ENCODE results near the gene BPGM.

BPGM gene

GRCh38 chr7:134618756-134619530 lies 27.7 kb upstream of the BPGM start:
- no peaks in the 10 kb centered on the region for H3K27me3 ChIP-seq (ENCODE audit: control insufficient read depth in 1 of 2, insufficient read depth in 2 of 2, low read length in 2 of 2)
- no peak overlapping the region for H3K27ac ChIP-seq (ENCODE audit: low read depth, low read length)
- H3K4me1 ChIP-seq (ENCODE audit: control insufficient read depth in 1 of 2, insufficient read depth in 2 of 2, low read length in 2 of 2) = no peaks in the 10 kb centered on the region
- H3K9ac ChIP-seq (ENCODE audit: low read depth in 1 of 2, low read length in 2 of 2) = no peak overlapping the region
- no peak overlapping the region for H3K4me3 ChIP-seq (ENCODE audit: low read depth in 1 of 2, low read length in 2 of 2)
- no peaks in the 10 kb centered on the region for H3K36me3 ChIP-seq (ENCODE audit: control insufficient read depth in 1 of 2, insufficient read depth in 2 of 2, low read length in 2 of 2)
- no peaks in the 10 kb centered on the region for H3K9me3 ChIP-seq (ENCODE audit: control insufficient read depth in 1 of 2, low read length in 2 of 2)

- Histone ChIP-seq H3K27ac (ENCODE audit: low read depth, low read length) (no peak overlapping the region), H3K9me3 (ENCODE audit: control insufficient read depth in 1 of 2, low read length in 2 of 2) (no peaks in the 10 kb centered on the region), H3K27me3 (ENCODE audit: control insufficient read depth in 1 of 2, insufficient read depth in 2 of 2, low read length in 2 of 2) (no peaks in the 10 kb centered on the region), H3K9ac (ENCODE audit: low read depth in 1 of 2, low read length in 2 of 2) (no peak overlapping the region), H3K4me1 (ENCODE audit: control insufficient read depth in 1 of 2, insufficient read depth in 2 of 2, low read length in 2 of 2) (no peaks in the 10 kb centered on the region), H3K36me3 (ENCODE audit: control insufficient read depth in 1 of 2, insufficient read depth in 2 of 2, low read length in 2 of 2) (no peaks in the 10 kb centered on the region), H3K4me3 (ENCODE audit: low read depth in 1 of 2, low read length in 2 of 2) (no peak overlapping the region)
Observed at GRCh38 chr7:134619627-134620331, 26.9 kb upstream of the BPGM start.

- Histone ChIP-seq H3K9me3 (ENCODE audit: control insufficient read depth in 1 of 2, low read length in 2 of 2) (no peaks in the 10 kb centered on the region), H3K4me1 (ENCODE audit: control insufficient read depth in 1 of 2, insufficient read depth in 2 of 2, low read length in 2 of 2) (no peaks in the 10 kb centered on the region), H3K36me3 (ENCODE audit: control insufficient read depth in 1 of 2, insufficient read depth in 2 of 2, low read length in 2 of 2) (no peaks in the 10 kb centered on the region), H3K9ac (ENCODE audit: low read depth in 1 of 2, low read length in 2 of 2) (no peak overlapping the region), H3K27ac (ENCODE audit: low read depth, low read length) (no peak overlapping the region), H3K4me3 (ENCODE audit: low read depth in 1 of 2, low read length in 2 of 2) (no peak overlapping the region), H3K27me3 (ENCODE audit: control insufficient read depth in 1 of 2, insufficient read depth in 2 of 2, low read length in 2 of 2) (peaks cover 0 to 6% of the 10 kb centered on the region in 2 donors)
Observed at GRCh38 chr7:134622303-134622995, 24.2 kb upstream of the BPGM start.

GRCh38 chr7:134623193-134623592 lies 23.5 kb upstream of the BPGM start:
- Histone ChIP-seq H3K9me3 (ENCODE audit: control insufficient read depth in 1 of 2, low read length in 2 of 2) (no peaks in the 10 kb centered on the region), H3K27me3 (ENCODE audit: control insufficient read depth in 1 of 2, insufficient read depth in 2 of 2, low read length in 2 of 2) (peaks cover 0 to 6% of the 10 kb centered on the region in 2 donors), H3K36me3 (ENCODE audit: control insufficient read depth in 1 of 2, insufficient read depth in 2 of 2, low read length in 2 of 2) (no peaks in the 10 kb centered on the region), H3K9ac (ENCODE audit: low read depth in 1 of 2, low read length in 2 of 2) (no peak overlapping the region), H3K4me3 (ENCODE audit: low read depth in 1 of 2, low read length in 2 of 2) (no peak overlapping the region), H3K4me1 (ENCODE audit: control insufficient read depth in 1 of 2, insufficient read depth in 2 of 2, low read length in 2 of 2) (no peaks in the 10 kb centered on the region), H3K27ac (ENCODE audit: low read depth, low read length) (no peak overlapping the region)

- no peak overlapping the region for H3K27ac ChIP-seq (ENCODE audit: low read depth, low read length)
- no peaks in the 10 kb centered on the region for H3K9me3 ChIP-seq (ENCODE audit: control insufficient read depth in 1 of 2, low read length in 2 of 2)
- no peak overlapping the region for H3K9ac ChIP-seq (ENCODE audit: low read depth in 1 of 2, low read length in 2 of 2)
- H3K27me3 ChIP-seq (ENCODE audit: control insufficient read depth in 1 of 2, insufficient read depth in 2 of 2, low read length in 2 of 2) = peaks cover 0 to 6% of the 10 kb centered on the region in 2 donors
- H3K4me1 ChIP-seq (ENCODE audit: control insufficient read depth in 1 of 2, insufficient read depth in 2 of 2, low read length in 2 of 2) = no peaks in the 10 kb centered on the region
- no peaks in the 10 kb centered on the region for H3K36me3 ChIP-seq (ENCODE audit: control insufficient read depth in 1 of 2, insufficient read depth in 2 of 2, low read length in 2 of 2)
- no peak overlapping the region for H3K4me3 ChIP-seq (ENCODE audit: low read depth in 1 of 2, low read length in 2 of 2)
Observed at GRCh38 chr7:134625550-134625949, 21.1 kb upstream of the BPGM start.

GRCh38 chr7:134627109-134627774 lies 19.4 kb upstream of the BPGM start:
- Histone ChIP-seq H3K36me3 (ENCODE audit: control insufficient read depth in 1 of 2, insufficient read depth in 2 of 2, low read length in 2 of 2) (no peaks in the 10 kb centered on the region), H3K4me1 (ENCODE audit: control insufficient read depth in 1 of 2, insufficient read depth in 2 of 2, low read length in 2 of 2) (no peaks in the 10 kb centered on the region), H3K9me3 (ENCODE audit: control insufficient read depth in 1 of 2, low read length in 2 of 2) (no peaks in the 10 kb centered on the region)

GRCh38 chr7:134627775-134628153 lies 18.9 kb upstream of the BPGM start:
- Histone ChIP-seq H3K9ac (ENCODE audit: low read depth in 1 of 2, low read length in 2 of 2) (no peak overlapping the region), H3K4me1 (ENCODE audit: control insufficient read depth in 1 of 2, insufficient read depth in 2 of 2, low read length in 2 of 2) (no peaks in the 10 kb centered on the region), H3K27me3 (ENCODE audit: control insufficient read depth in 1 of 2, insufficient read depth in 2 of 2, low read length in 2 of 2) (peaks cover 0 to 6% of the 10 kb centered on the region in 2 donors), H3K9me3 (ENCODE audit: control insufficient read depth in 1 of 2, low read length in 2 of 2) (no peaks in the 10 kb centered on the region), H3K36me3 (ENCODE audit: control insufficient read depth in 1 of 2, insufficient read depth in 2 of 2, low read length in 2 of 2) (no peaks in the 10 kb centered on the region), H3K4me3 (ENCODE audit: low read depth in 1 of 2, low read length in 2 of 2) (no peak overlapping the region), H3K27ac (ENCODE audit: low read depth, low read length) (no peak overlapping the region)

More at GRCh38 chr7:134627109-134627774, 19.4 kb upstream of the BPGM start:
- peaks cover 0 to 6% of the 10 kb centered on the region in 2 donors for H3K27me3 ChIP-seq (ENCODE audit: control insufficient read depth in 1 of 2, insufficient read depth in 2 of 2, low read length in 2 of 2)
- no peak overlapping the region for H3K9ac ChIP-seq (ENCODE audit: low read depth in 1 of 2, low read length in 2 of 2)
- no peak overlapping the region for H3K27ac ChIP-seq (ENCODE audit: low read depth, low read length)
- H3K4me3 ChIP-seq (ENCODE audit: low read depth in 1 of 2, low read length in 2 of 2) = no peak overlapping the region

GRCh38 chr7:134629445-134629844 lies 17.2 kb upstream of the BPGM start:
- Histone ChIP-seq H3K27ac (ENCODE audit: low read depth, low read length) (no peak overlapping the region), H3K9ac (ENCODE audit: low read depth in 1 of 2, low read length in 2 of 2) (no peak overlapping the region), H3K27me3 (ENCODE audit: control insufficient read depth in 1 of 2, insufficient read depth in 2 of 2, low read length in 2 of 2) (peaks cover 0 to 6% of the 10 kb centered on the region in 2 donors), H3K4me1 (ENCODE audit: control insufficient read depth in 1 of 2, insufficient read depth in 2 of 2, low read length in 2 of 2) (no peaks in the 10 kb centered on the region), H3K4me3 (ENCODE audit: low read depth in 1 of 2, low read length in 2 of 2) (no peak overlapping the region), H3K9me3 (ENCODE audit: control insufficient read depth in 1 of 2, low read length in 2 of 2) (no peaks in the 10 kb centered on the region), H3K36me3 (ENCODE audit: control insufficient read depth in 1 of 2, insufficient read depth in 2 of 2, low read length in 2 of 2) (no peaks in the 10 kb centered on the region)

- Histone ChIP-seq H3K4me1 (ENCODE audit: control insufficient read depth in 1 of 2, insufficient read depth in 2 of 2, low read length in 2 of 2) (peaks cover under 1 to 2% of the 10 kb centered on the region in 2 donors), H3K27ac (ENCODE audit: low read depth, low read length) (no peak overlapping the region), H3K36me3 (ENCODE audit: control insufficient read depth in 1 of 2, insufficient read depth in 2 of 2, low read length in 2 of 2) (no peaks in the 10 kb centered on the region), H3K27me3 (ENCODE audit: control insufficient read depth in 1 of 2, insufficient read depth in 2 of 2, low read length in 2 of 2) (peaks cover 0 to 6% of the 10 kb centered on the region in 2 donors), H3K9me3 (ENCODE audit: control insufficient read depth in 1 of 2, low read length in 2 of 2) (no peaks in the 10 kb centered on the region), H3K9ac (ENCODE audit: low read depth in 1 of 2, low read length in 2 of 2) (no peak overlapping the region), H3K4me3 (ENCODE audit: low read depth in 1 of 2, low read length in 2 of 2) (no peak overlapping the region)
Observed at GRCh38 chr7:134630237-134630636, 16.4 kb upstream of the BPGM start.
